H9 (cell line): ENCODE data around the gene ACR. TPM values are rescaled to one million over a fixed set of nuclear protein-coding genes. Genes with fewer than 3 reads are reported as not detected.

Experiments used
- DNase-seq: peaks from one replicate; pipeline ENCODE4 v3.0.0-alpha.2; 2017
- H2AFZ ChIP-seq: one replicate; pipeline ENCODE4 v1.6.1; 2013; ENCODE audit warnings: mild to moderate bottlenecking, low read length, control low read depth, moderate library complexity
- H2AK5ac ChIP-seq: 2 replicates; pipeline ENCODE4 v1.6.1; 2013; ENCODE audit warnings: low read length, control low read depth, mixed read lengths; ENCODE audit not compliant: insufficient read length
- H2BK120ac ChIP-seq: one replicate; pipeline ENCODE4 v1.6.1; 2013; ENCODE audit warnings: low read depth, mild to moderate bottlenecking, low read length, control low read depth, inconsistent platforms; ENCODE audit not compliant: poor library complexity, severe bottlenecking
- H2BK12ac ChIP-seq: 2 replicates; pipeline ENCODE4 v1.6.1; 2013; ENCODE audit warnings: low read length, control low read depth, mixed read lengths, low read depth; ENCODE audit not compliant: insufficient read length
- H2BK15ac ChIP-seq: 2 replicates; pipeline ENCODE4 v1.6.1; 2013; ENCODE audit warnings: low read depth, low read length, control low read depth
- H2BK20ac ChIP-seq: one replicate; pipeline ENCODE4 v1.6.1; 2013; ENCODE audit warnings: low read depth, mild to moderate bottlenecking, low read length, control low read depth, inconsistent platforms; ENCODE audit not compliant: poor library complexity, severe bottlenecking
- H2BK5ac ChIP-seq: 2 replicates; pipeline ENCODE4 v1.6.1; 2013; ENCODE audit warnings: low read length, control low read depth, mixed read lengths; ENCODE audit not compliant: insufficient read length
- H3K14ac ChIP-seq: 2 replicates; pipeline ENCODE4 v1.6.1; 2013; ENCODE audit warnings: low read length, control low read depth; ENCODE audit not compliant: insufficient read depth
- H3K18ac ChIP-seq: 2 replicates; pipeline ENCODE4 v1.6.1; 2013; ENCODE audit warnings: low read depth, mild to moderate bottlenecking, mixed read lengths, low read length, control low read depth; ENCODE audit not compliant: insufficient read length
- H3K23ac ChIP-seq: 2 replicates; pipeline ENCODE4 v1.6.1; 2013; ENCODE audit warnings: low read length, control low read depth, mixed read lengths, low read depth; ENCODE audit not compliant: insufficient read length
- H3K23me2 ChIP-seq: 2 replicates; pipeline ENCODE4 v1.6.1; 2013; ENCODE audit warnings: low read depth, mild to moderate bottlenecking, mixed read lengths, low read length, control low read depth; ENCODE audit not compliant: insufficient read length, poor library complexity, severe bottlenecking
- H3K27ac ChIP-seq: 2 replicates; pipeline ENCODE4 v1.5.1; 2013; ENCODE audit warnings: low read length, control low read depth, mixed read lengths, low read depth; ENCODE audit not compliant: insufficient read length
- H3K27me3 ChIP-seq: 2 replicates; pipeline ENCODE4 v1.6.1; 2013; ENCODE audit warnings: low read length, control low read depth, inconsistent platforms; ENCODE audit not compliant: insufficient read depth
- H3K4ac ChIP-seq: 2 replicates; pipeline ENCODE4 v1.6.1; 2013; ENCODE audit warnings: low read depth, mild to moderate bottlenecking, control low read depth, inconsistent platforms, low read length, moderate library complexity
- H3K4me1 ChIP-seq: 2 replicates; pipeline ENCODE4 v1.6.1; 2013; ENCODE audit warnings: low read length, control low read depth, inconsistent platforms; ENCODE audit not compliant: insufficient read depth
- H3K4me2 ChIP-seq: 2 replicates; pipeline ENCODE4 v1.6.1; 2013; ENCODE audit warnings: low read length, control low read depth, mixed read lengths; ENCODE audit not compliant: insufficient read length, insufficient read depth
- H3K56ac ChIP-seq: 2 replicates; pipeline ENCODE4 v1.6.1; 2013; ENCODE audit warnings: low read depth, mild to moderate bottlenecking, mixed read lengths, low read length, control low read depth; ENCODE audit not compliant: insufficient read length
- H3K79me1 ChIP-seq: 2 replicates; pipeline ENCODE4 v1.6.1; 2013; ENCODE audit warnings: low read depth, mild to moderate bottlenecking, moderate library complexity, low read length, control low read depth, inconsistent platforms; ENCODE audit not compliant: insufficient read depth, poor library complexity, severe bottlenecking
- H3K79me2 ChIP-seq: 2 replicates; pipeline ENCODE4 v1.6.1; 2013; ENCODE audit warnings: low read length, control low read depth, inconsistent platforms; ENCODE audit not compliant: insufficient read depth
- H3K9ac ChIP-seq: 2 replicates; pipeline ENCODE4 v1.6.1; 2013; ENCODE audit warnings: low read length, control low read depth, mixed read lengths; ENCODE audit not compliant: insufficient read length; ENCODE audit errors: extremely low read depth
- H3K9me3 ChIP-seq: one replicate; pipeline ENCODE4 v1.6.1; 2013; ENCODE audit warnings: low read depth, low read length, inconsistent platforms; ENCODE audit not compliant: control insufficient read depth
- H3T11ph ChIP-seq: one replicate; pipeline ENCODE4 v1.6.1; 2013; ENCODE audit warnings: mild to moderate bottlenecking, low read length, control low read depth, inconsistent platforms
- H4K20me1 ChIP-seq: one replicate; pipeline ENCODE4 v1.6.1; 2013; ENCODE audit not compliant: control insufficient read depth, insufficient read length, insufficient read depth
- H4K5ac ChIP-seq: 2 replicates; pipeline ENCODE4 v1.6.1; 2013; ENCODE audit warnings: low read depth, mild to moderate bottlenecking, mixed read lengths, low read length, control low read depth; ENCODE audit not compliant: insufficient read length
- H4K8ac ChIP-seq: replicated peaks from 2 replicates; pipeline ENCODE4 v1.6.1; 2013; ENCODE audit warnings: low read length, control low read depth, mixed read lengths, low read depth; ENCODE audit not compliant: insufficient read length
- H4K91ac ChIP-seq: 2 replicates; pipeline ENCODE4 v1.6.1; 2013; ENCODE audit warnings: low read depth, mild to moderate bottlenecking, moderate library complexity, mixed read lengths, low read length, control low read depth; ENCODE audit not compliant: insufficient read length
- H3K27ac Mint-ChIP-seq, 3 experiments: 2 replicates in 2 of 3; 3 replicates in 1 of 3; pipeline ENCODE4 v1.8.0; 2020 to 2021; ENCODE audit warnings: mixed read lengths in 3 of 3, mild to moderate bottlenecking in 1 of 3, moderate library complexity in 1 of 3
- H3K27me3 Mint-ChIP-seq: 2 replicates; pipeline ENCODE4 v1.8.0; 2021; ENCODE audit warnings: low read depth, mild to moderate bottlenecking, moderate library complexity, mixed read lengths
- H3K36me3 Mint-ChIP-seq, 3 experiments: 2 replicates in 2 of 3; 3 replicates in 1 of 3; pipeline ENCODE4 v1.8.0; 2020 to 2021; ENCODE audit warnings: low read depth in 3 of 3, mixed read lengths in 3 of 3; ENCODE audit not compliant: insufficient read depth in 1 of 3
- H3K4me1 Mint-ChIP-seq, 2 experiments: 2 replicates each; pipeline ENCODE4 v1.8.0; 2020; ENCODE audit warnings: mixed read lengths in 2 of 2
- H3K4me3 Mint-ChIP-seq, 2 experiments: 2 replicates in 1 of 2; 3 replicates in 1 of 2; pipeline ENCODE4 v1.8.0; 2020 to 2021; ENCODE audit warnings: mild to moderate bottlenecking in 2 of 2, mixed read lengths in 2 of 2, moderate library complexity in 1 of 2
- H3K9me3 Mint-ChIP-seq, 2 experiments: 2 replicates in 1 of 2; 3 replicates in 1 of 2; pipeline ENCODE4 v1.8.0; 2020; ENCODE audit warnings: mild to moderate bottlenecking in 2 of 2, mixed read lengths in 2 of 2, moderate library complexity in 1 of 2
- CTCF ChIP-seq: fragments of 200-600 bp; sonication (generic); conservative IDR thresholded peaks from 3 replicates; pipeline ENCODE4 v1.8.0; 2021; ENCODE audit warnings: antibody characterized with exemption, mild to moderate bottlenecking
- WGBS: extraction: QIAGEN DNeasy Blood & Tissue Kit; methylation state at CpG from one replicate; pipeline ENCODE4 v1.1.7; 2013; ENCODE audit warnings: missing lambda C conversion rate, low lambda C conversion rate, mixed read lengths; ENCODE audit not compliant: insufficient read length; ENCODE audit errors: extremely low coverage; 5-methylcytosine and 5-hydroxymethylcytosine counted together
- total RNA-seq: library from RNA; stranded (reverse); gene quantifications from 2 replicates; pipeline ENCODE4 v1.2.1, GENCODE V29; 2021

Gene ACR
- total RNA-seq, 1 experiment from 2014 or later = 0.35 TPM

GRCh38 chr22:50727678-50728522, 10.1 kb upstream of the ACR start:
- Histone ChIP-seq H4K8ac (no peak overlapping the region), H3K56ac (no peak overlapping the region), H3K23me2 (no peaks in the 10 kb centered on the region), H4K5ac (no peak overlapping the region), H3K4ac (no peak overlapping the region), H2BK15ac (no peak overlapping the region), H3K9ac (no peak overlapping the region), H4K20me1 (no peaks in the 10 kb centered on the region), H3K79me1 (no peaks in the 10 kb centered on the region), H3T11ph (no peak overlapping the region), H4K91ac (no peak overlapping the region), H3K14ac (no peak overlapping the region), H3K4me1 (no peaks in the 10 kb centered on the region), H3K27ac (no peak overlapping the region), H3K4me2 (no peak overlapping the region), H2BK12ac (no peak overlapping the region), H2BK5ac (no peak overlapping the region), H2AFZ (no peak overlapping the region), H3K9me3 (no peaks in the 10 kb centered on the region), H3K18ac (no peak overlapping the region), H3K27me3 (no peaks in the 10 kb centered on the region; the same call in 1 of the 2 replicates), H2AK5ac (no peak overlapping the region), H2BK20ac (no peak overlapping the region), H3K79me2 (no peaks in the 10 kb centered on the region), H2BK120ac (no peak overlapping the region), H3K23ac (no peak overlapping the region)
- H3K27ac Mint-ChIP-seq = peak overlapping the region in 1 of 3 experiments; percentile 57; a peak in 2 of 7 replicates
- peak overlapping the region in 1 of 2 experiments; percentile 14; a peak in 1 of 5 replicates for H3K4me3 Mint-ChIP-seq
- TF ChIP-seq CTCF = no peak
- peaks cover 38% of the 10 kb centered on the region for H3K27me3 Mint-ChIP-seq
- WGBS = no CpG with 5 or more reads among the region's 23 CpGs
- peaks cover 0 to 6% (median 5%) of the 10 kb centered on the region in 3 experiments; a peak in 5 of 7 replicates for H3K36me3 Mint-ChIP-seq
- H3K4me1 Mint-ChIP-seq = peaks cover 8 to 14% of the 10 kb centered on the region in 2 experiments
- no peaks in the 10 kb centered on the region for H3K9me3 Mint-ChIP-seq
- no peak for DNase-seq
